ENCODE measurements around the gene HINT2.
A peak's percentile ranks its signal among the peaks of the same experiment; 100 is the strongest.

Gene HINT2

DNA sequence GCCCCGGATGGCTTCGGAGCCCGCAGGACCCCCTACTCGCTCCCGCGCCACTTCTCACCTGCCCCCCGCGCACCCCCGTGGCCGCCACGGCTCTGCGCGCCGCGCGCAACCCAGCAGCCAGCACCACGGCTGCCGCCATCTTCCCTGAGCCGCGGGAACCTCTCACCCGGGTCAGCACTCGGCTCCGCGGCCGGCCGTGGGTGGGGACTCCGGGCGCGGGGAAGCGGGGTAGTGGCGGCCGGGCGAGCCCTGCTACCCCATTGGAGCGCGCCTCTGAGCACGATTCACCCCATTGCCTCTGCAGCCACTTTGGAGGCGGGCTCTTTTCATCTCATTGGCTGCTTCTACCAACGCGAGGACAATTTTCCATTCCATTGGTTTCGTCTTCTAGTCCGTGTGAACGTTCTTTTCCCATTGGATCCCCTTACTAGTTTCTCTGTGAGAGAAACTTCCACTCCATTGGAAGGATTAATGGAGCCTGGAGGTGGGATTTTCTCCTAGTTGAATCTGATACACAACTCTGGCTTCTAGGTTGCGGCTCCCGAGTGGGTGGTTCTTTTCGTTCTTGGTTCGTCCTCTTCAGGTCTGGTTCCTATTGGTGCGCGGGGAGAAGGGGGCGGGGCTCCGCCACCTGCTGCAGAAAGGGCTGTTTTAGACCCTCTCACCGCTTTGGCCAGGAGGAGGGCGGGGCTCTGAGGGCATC is at the start of gene HINT2:
Gene HINT2 (minus strand): TSS at position 202 of the 703 bp plus-strand sequence. CDS start 63 bp downstream, at position 139.
- peaks cover 15% of the 10 kb centered on the region for H3K4me1 ChIP-seq (ENCODE audit: control insufficient read depth, low read depth, low read length)

DNA sequence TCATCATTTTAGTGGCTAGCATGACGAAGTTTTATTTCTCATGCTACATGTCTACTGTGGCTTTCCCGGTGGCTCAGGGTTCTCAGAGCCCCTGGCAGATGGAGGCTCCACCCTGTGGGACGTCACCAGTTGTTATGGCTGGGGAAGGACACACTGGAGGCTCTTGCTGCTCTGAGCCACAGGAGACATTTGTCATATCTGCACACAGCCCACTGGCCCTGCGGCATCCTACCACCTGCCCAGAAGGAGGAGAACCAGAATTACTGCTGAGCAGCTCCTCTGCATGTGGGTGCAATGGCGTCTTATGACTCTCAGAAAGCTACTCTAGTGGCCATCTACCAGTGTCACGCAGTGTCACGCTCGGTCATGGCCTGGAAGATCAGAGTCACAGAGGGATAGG is 48.7 kb upstream of the HINT2 start:
- Histone ChIP-seq H3K36me3 (ENCODE audit: control insufficient read depth, low read depth, low read length) (no peaks in the 10 kb centered on the region), H3K4me3 (ENCODE audit: low read length) (no peak overlapping the region), H3K4me1 (ENCODE audit: control insufficient read depth, low read depth, low read length) (peaks cover 3% of the 10 kb centered on the region), H3K9ac (ENCODE audit: low read length) (no peak overlapping the region), H3K27me3 (ENCODE audit: control insufficient read depth, insufficient read depth, low read length) (no peaks in the 10 kb centered on the region), H3K9me3 (ENCODE audit: control insufficient read depth, low read depth, low read length) (no peaks in the 10 kb centered on the region), H3K27ac (ENCODE audit: low read length) (no peak overlapping the region)

More for the DNA sequence above, at the start of gene HINT2:
- peak within 1 kb of the TSS; percentile 75 for H3K9ac ChIP-seq (ENCODE audit: low read length)
- peak within 1 kb of the TSS; percentile 79 for H3K4me3 ChIP-seq (ENCODE audit: low read length)
- no peaks in the 10 kb centered on the region for H3K36me3 ChIP-seq (ENCODE audit: control insufficient read depth, low read depth, low read length)
- peak within 1 kb of the TSS; percentile 55 for H3K27ac ChIP-seq (ENCODE audit: low read length)
- H3K9me3 ChIP-seq (ENCODE audit: control insufficient read depth, low read depth, low read length) = no peaks in the 10 kb centered on the region
- no peaks in the 10 kb centered on the region for H3K27me3 ChIP-seq (ENCODE audit: control insufficient read depth, insufficient read depth, low read length)

DNA sequence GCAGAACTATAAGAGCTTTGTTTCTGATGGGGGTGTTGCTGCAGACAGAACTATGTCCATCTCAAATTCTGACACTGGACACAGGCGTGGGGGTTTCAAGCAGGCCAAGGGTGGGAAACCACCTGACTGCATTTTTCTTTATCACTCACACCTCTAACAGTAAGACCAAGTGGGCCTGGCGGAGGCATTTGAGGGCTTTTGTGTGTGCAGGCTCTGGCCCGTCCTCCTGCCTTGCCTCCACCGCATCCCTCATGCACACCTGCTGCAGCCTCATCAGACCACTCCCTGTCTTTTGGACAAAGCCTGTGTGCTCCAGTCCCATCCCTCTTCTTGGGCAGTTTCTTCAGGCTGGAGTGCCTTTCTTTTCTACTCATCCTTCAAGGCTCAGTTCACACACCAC is 47.5 kb upstream of the HINT2 start:
- Histone ChIP-seq H3K36me3 (ENCODE audit: control insufficient read depth, low read depth, low read length) (no peaks in the 10 kb centered on the region), H3K4me3 (ENCODE audit: low read length) (no peak overlapping the region), H3K27me3 (ENCODE audit: control insufficient read depth, insufficient read depth, low read length) (no peaks in the 10 kb centered on the region), H3K27ac (ENCODE audit: low read length) (no peak overlapping the region), H3K9ac (ENCODE audit: low read length) (no peak overlapping the region), H3K4me1 (ENCODE audit: control insufficient read depth, low read depth, low read length) (no peaks in the 10 kb centered on the region), H3K9me3 (ENCODE audit: control insufficient read depth, low read depth, low read length) (no peaks in the 10 kb centered on the region)

DNA sequence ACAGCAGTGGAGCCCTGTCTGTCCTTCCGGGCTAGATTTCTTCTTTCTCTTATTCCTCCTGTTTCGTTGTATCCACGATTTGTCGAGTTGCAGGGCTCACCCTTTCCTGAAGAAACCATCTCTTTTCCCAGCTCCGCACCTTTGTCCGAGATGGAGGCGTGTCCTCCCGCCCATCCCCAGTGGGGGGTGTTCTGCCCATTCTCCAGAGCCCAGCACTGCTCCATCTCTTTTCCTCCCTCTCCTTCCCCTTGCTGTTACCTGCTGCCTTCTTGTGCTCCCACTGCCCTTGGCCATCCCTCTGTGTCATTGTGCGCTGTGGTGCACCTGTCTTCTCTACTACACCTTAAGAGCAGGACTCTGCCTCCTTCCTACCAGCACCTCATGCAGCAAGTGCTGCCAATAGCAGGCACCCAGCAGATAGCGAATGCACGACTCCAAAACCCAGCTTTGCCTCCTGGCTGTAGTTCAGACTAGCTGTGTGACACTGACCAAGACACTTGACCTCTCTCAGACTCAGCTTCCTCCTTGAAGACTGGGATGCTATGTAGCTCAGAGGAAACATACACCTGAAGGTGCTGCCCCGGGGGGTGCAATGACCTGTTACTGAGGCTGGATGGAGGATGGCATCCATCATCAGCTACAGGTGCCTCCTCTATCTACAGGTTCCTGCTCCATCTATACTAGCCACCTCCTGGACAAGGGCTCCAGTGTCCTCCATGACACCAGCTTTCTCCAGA is 46.5 kb upstream of the HINT2 start:
- Histone ChIP-seq H3K4me3 (ENCODE audit: low read length) (no peak overlapping the region), H3K9ac (ENCODE audit: low read length) (no peak overlapping the region), H3K27me3 (ENCODE audit: control insufficient read depth, insufficient read depth, low read length) (no peaks in the 10 kb centered on the region), H3K9me3 (ENCODE audit: control insufficient read depth, low read depth, low read length) (no peaks in the 10 kb centered on the region), H3K36me3 (ENCODE audit: control insufficient read depth, low read depth, low read length) (no peaks in the 10 kb centered on the region), H3K27ac (ENCODE audit: low read length) (no peak overlapping the region), H3K4me1 (ENCODE audit: control insufficient read depth, low read depth, low read length) (no peaks in the 10 kb centered on the region)

DNA sequence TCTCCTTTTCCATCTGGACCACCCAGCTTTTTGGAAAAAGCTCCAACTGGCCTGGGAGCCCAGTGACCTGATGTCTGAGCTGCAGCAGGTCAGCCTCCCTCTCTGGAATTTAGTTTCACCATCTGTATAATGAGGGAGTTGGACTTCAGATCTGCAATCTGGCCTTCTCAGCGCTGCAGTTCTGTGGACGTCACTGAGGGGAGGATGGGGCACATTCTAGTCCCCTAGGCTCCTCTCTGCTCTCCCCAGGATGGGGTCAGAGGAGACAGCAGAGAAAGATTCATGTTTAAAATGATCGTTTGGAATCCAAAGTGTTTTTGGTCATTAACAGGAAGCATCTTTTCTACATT is 45.1 kb upstream of the HINT2 start:
- no peak overlapping the region for H3K27ac ChIP-seq (ENCODE audit: low read length)
- H3K9ac ChIP-seq (ENCODE audit: low read length) = no peak overlapping the region
- H3K4me3 ChIP-seq (ENCODE audit: low read length) = no peak overlapping the region
- H3K9me3 ChIP-seq (ENCODE audit: control insufficient read depth, low read depth, low read length) = no peaks in the 10 kb centered on the region
- H3K4me1 ChIP-seq (ENCODE audit: control insufficient read depth, low read depth, low read length) = no peaks in the 10 kb centered on the region
- no peaks in the 10 kb centered on the region for H3K36me3 ChIP-seq (ENCODE audit: control insufficient read depth, low read depth, low read length)
- H3K27me3 ChIP-seq (ENCODE audit: control insufficient read depth, insufficient read depth, low read length) = no peaks in the 10 kb centered on the region

DNA sequence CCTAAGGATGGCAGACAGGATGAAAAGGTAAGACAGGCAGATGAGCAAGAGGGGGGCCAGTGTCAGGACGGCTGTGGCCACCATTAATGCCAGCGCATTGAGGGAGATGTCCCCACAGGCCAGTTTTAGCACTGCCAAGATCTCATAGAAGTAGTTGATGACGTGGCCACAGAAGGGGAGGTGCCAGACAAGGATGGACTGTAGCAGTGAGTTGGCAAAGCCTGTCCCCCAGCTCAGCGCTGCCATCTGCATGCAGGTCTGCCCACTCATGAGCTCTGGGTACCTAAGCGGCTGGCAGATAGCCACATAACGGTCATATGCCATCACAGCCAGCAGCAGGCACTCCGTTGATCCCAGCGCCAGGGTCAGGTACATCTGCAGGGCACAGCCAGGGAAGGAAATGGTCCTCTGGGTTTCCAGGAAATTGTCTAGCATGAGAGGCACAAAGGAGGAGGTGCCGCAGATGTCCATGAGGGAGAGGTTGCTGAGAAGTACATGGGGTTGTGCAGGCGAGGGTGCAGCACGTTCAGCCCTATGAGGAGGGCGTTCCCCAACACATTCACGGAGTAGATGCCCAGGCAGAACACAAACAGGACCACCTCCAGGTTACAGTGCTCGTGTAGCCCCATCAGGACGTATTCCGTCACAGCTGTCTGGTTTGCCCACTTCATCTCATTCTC is 44.6 kb upstream of the HINT2 start:
- Histone ChIP-seq H3K27ac (ENCODE audit: low read length) (no peak overlapping the region), H3K27me3 (ENCODE audit: control insufficient read depth, insufficient read depth, low read length) (no peaks in the 10 kb centered on the region), H3K9ac (ENCODE audit: low read length) (no peak overlapping the region), H3K4me3 (ENCODE audit: low read length) (no peak overlapping the region), H3K4me1 (ENCODE audit: control insufficient read depth, low read depth, low read length) (no peaks in the 10 kb centered on the region), H3K9me3 (ENCODE audit: control insufficient read depth, low read depth, low read length) (no peaks in the 10 kb centered on the region), H3K36me3 (ENCODE audit: control insufficient read depth, low read depth, low read length) (no peaks in the 10 kb centered on the region)

DNA sequence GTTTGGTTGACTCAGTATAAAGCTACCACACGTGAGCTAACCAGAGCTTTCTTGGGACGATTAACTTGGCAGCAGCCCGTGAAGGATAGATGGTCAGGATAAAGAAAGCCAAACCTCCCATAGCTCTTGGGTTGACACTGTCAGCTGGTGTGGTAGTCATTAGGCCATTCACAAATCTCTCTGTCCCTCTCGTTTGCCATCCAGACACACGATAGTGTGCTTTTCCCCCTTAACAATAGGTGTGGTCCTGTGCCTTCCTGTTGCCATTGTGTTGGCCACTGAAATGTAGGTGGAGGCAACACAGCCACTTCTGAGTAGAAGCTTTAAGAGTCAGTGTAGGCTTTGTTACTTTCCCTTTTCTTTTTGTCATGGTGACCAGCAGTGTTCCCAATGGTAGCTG is 43.6 kb upstream of the HINT2 start:
- Histone ChIP-seq H3K9ac (ENCODE audit: low read length) (no peak overlapping the region), H3K36me3 (ENCODE audit: control insufficient read depth, low read depth, low read length) (no peaks in the 10 kb centered on the region), H3K4me1 (ENCODE audit: control insufficient read depth, low read depth, low read length) (no peaks in the 10 kb centered on the region), H3K4me3 (ENCODE audit: low read length) (no peak overlapping the region), H3K27ac (ENCODE audit: low read length) (no peak overlapping the region), H3K27me3 (ENCODE audit: control insufficient read depth, insufficient read depth, low read length) (no peaks in the 10 kb centered on the region), H3K9me3 (ENCODE audit: control insufficient read depth, low read depth, low read length) (no peaks in the 10 kb centered on the region)

DNA sequence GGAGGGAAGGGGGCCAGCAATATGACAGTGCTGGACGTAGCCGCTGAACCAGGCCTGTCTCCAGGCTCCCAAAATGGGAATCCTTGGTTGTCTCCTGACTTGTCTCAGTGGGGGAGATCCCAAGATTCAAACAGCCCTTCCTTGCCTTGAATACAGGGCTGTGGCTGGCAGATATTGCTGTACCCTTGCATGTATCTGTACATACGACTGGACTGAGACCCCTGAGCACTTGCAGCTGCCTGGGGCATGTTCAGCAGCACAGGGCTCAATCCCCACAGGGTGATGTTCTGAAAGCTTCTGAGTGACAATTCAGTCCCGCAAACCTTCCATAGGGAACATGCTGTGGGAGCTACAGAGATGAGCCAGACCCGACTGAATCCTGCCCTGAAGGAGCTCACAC is 42.0 kb upstream of the HINT2 start:
- H3K9ac ChIP-seq (ENCODE audit: low read length) = no peak overlapping the region
- H3K27me3 ChIP-seq (ENCODE audit: control insufficient read depth, insufficient read depth, low read length) = no peaks in the 10 kb centered on the region

DNA sequence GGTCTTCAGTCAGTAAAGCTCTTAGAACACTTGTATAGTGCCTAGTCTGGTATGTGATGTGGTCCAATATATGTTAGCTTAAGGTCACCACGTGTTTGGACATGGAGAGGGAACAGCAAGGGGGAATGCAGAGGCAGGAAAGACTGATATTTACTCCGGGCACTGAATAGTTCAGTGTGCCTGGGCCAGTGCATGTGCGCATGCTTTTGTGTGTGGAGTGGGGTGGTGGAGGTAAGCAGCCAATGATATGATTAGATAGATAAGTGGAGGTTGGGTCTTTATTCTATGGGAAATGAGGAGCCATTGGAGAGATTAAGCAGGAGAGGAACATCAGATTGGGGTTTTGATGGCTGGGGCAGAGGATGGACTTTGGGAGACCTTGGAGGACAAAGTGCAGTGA is 41.4 kb upstream of the HINT2 start:
- H3K27ac ChIP-seq (ENCODE audit: low read length) = no peak overlapping the region
- no peaks in the 10 kb centered on the region for H3K36me3 ChIP-seq (ENCODE audit: control insufficient read depth, low read depth, low read length)
- H3K9me3 ChIP-seq (ENCODE audit: control insufficient read depth, low read depth, low read length) = no peaks in the 10 kb centered on the region
- no peak overlapping the region for H3K9ac ChIP-seq (ENCODE audit: low read length)
- no peaks in the 10 kb centered on the region for H3K4me1 ChIP-seq (ENCODE audit: control insufficient read depth, low read depth, low read length)
- no peak overlapping the region for H3K4me3 ChIP-seq (ENCODE audit: low read length)
- H3K27me3 ChIP-seq (ENCODE audit: control insufficient read depth, insufficient read depth, low read length) = no peaks in the 10 kb centered on the region

More for the DNA sequence above, 42.0 kb upstream of the HINT2 start:
- H3K27ac ChIP-seq (ENCODE audit: low read length) = no peak overlapping the region
- H3K36me3 ChIP-seq (ENCODE audit: control insufficient read depth, low read depth, low read length) = no peaks in the 10 kb centered on the region
- no peaks in the 10 kb centered on the region for H3K9me3 ChIP-seq (ENCODE audit: control insufficient read depth, low read depth, low read length)
- no peaks in the 10 kb centered on the region for H3K4me1 ChIP-seq (ENCODE audit: control insufficient read depth, low read depth, low read length)
- H3K4me3 ChIP-seq (ENCODE audit: low read length) = no peak overlapping the region

DNA sequence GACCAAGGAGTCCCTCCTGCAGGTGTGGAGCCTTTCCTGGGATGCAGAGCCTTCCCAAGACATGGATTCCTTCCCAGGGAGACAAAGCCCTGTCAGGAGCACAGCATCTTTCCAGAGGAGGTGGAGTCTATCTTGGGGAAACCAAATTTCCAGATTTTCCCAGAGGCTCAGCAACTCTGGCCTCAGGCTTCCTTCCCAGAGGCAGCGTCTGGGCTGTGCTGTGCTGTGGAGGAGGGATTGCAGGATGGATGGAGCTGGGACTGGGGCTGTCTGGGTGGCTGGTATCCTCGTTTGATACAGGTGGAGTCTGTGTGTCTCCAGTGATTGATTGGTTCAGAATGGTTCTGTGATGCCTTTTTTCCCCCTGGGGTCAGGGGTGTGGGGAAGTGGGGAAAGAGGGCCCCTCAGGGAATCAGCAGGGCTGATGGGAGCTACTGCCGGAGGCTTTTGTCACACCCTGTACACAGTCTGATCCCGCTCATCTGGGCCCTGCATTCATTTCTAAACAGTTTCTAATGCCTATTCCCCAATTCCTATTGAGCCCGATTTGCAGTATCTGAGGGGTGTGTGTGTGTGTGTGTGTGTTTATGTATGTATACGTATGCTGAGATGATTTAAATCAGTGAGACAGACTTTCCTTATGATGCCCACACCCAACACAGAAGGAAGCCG is 39.4 kb upstream of the HINT2 start:
- H3K4me1 ChIP-seq (ENCODE audit: control insufficient read depth, low read depth, low read length) = no peaks in the 10 kb centered on the region
- H3K9me3 ChIP-seq (ENCODE audit: control insufficient read depth, low read depth, low read length) = no peaks in the 10 kb centered on the region
- no peak overlapping the region for H3K27ac ChIP-seq (ENCODE audit: low read length)
- no peak overlapping the region for H3K4me3 ChIP-seq (ENCODE audit: low read length)
- H3K27me3 ChIP-seq (ENCODE audit: control insufficient read depth, insufficient read depth, low read length) = no peaks in the 10 kb centered on the region
- no peak overlapping the region for H3K9ac ChIP-seq (ENCODE audit: low read length)
- no peaks in the 10 kb centered on the region for H3K36me3 ChIP-seq (ENCODE audit: control insufficient read depth, low read depth, low read length)

Measured in iPS-18a (cell line).